Liver (tissue), 9 donors: ENCODE results near the gene VAC14. TPM values are rescaled to one million over a fixed set of nuclear protein-coding genes. Genes with fewer than 3 reads are reported as not detected.
A peak's percentile ranks its signal among the peaks of the same experiment; 100 is the strongest.

ENCODE experiments used
- DNase-seq: peaks from one replicate; pipeline ENCODE4 v3.0.0-alpha.2; 2017; ENCODE audit warnings: low spot score
- H3K27ac ChIP-seq, 2 donors: one replicate each; pipeline ENCODE4 v1.7.0; 2013; ENCODE audit warnings: inconsistent platforms in 2 of 2, low read length in 2 of 2, control low read depth in 1 of 2, low read depth in 1 of 2, mild to moderate bottlenecking in 1 of 2
- H3K27me3 ChIP-seq, 4 donors: one replicate each; pipeline versions ENCODE4 v1.6.1 to v1.7.0; 2013; ENCODE audit warnings: low read length in 3 of 4, inconsistent platforms in 1 of 4, mild to moderate bottlenecking in 1 of 4, moderate library complexity in 1 of 4; ENCODE audit not compliant: control insufficient read depth in 4 of 4, insufficient read depth in 4 of 4
- H3K36me3 ChIP-seq, 4 donors: one replicate each; pipeline versions ENCODE4 v1.6.1 to v1.7.0; 2013; ENCODE audit warnings: low read length in 3 of 4, mild to moderate bottlenecking in 3 of 4, low read depth in 1 of 4, moderate library complexity in 1 of 4; ENCODE audit not compliant: control insufficient read depth in 4 of 4, insufficient read depth in 3 of 4
- H3K4me1 ChIP-seq, 4 donors: one replicate each; pipeline versions ENCODE4 v1.6.1 to v1.7.0; 2013; ENCODE audit warnings: low read length in 3 of 4, mild to moderate bottlenecking in 3 of 4, moderate library complexity in 1 of 4; ENCODE audit not compliant: control insufficient read depth in 4 of 4, insufficient read depth in 4 of 4
- H3K4me3 ChIP-seq, 3 donors: one replicate each; pipeline versions ENCODE4 v1.6.1 to v1.7.0; 2013; ENCODE audit warnings: low read length in 3 of 3, control low read depth in 1 of 3, low read depth in 1 of 3, mild to moderate bottlenecking in 1 of 3
- H3K9ac ChIP-seq, 2 donors: one replicate each; pipeline ENCODE4 v1.7.0; 2013; ENCODE audit warnings: low read length in 2 of 2, mild to moderate bottlenecking in 2 of 2, moderate library complexity in 2 of 2, control low read depth in 1 of 2, low read depth in 1 of 2
- H3K9me3 ChIP-seq, 4 donors: one replicate each; pipeline versions ENCODE4 v1.6.1 to v1.7.0; 2013; ENCODE audit warnings: low read length in 3 of 4; ENCODE audit not compliant: control insufficient read depth in 4 of 4
- ATF3 ChIP-seq: IDR thresholded peaks from 2 replicates; pipeline ENCODE4 v1.6.1; 2016; ENCODE audit warnings: antibody characterized with exemption
- CTCF ChIP-seq: fragments of 150-350 bp; IDR thresholded peaks from 2 replicates; pipeline ENCODE4 v1.5.1; 2017; ENCODE audit warnings: improper control_type of control experiment, low read depth, low read length; ENCODE audit not compliant: missing input control
- EGR1 ChIP-seq, 2 donors: IDR thresholded peaks; 2 replicates each; pipeline ENCODE4 v1.6.1; 2016 to 2018; ENCODE audit warnings: antibody characterized with exemption in 2 of 2, low read depth in 2 of 2
- FOXA1 ChIP-seq: IDR thresholded peaks from 2 replicates; pipeline ENCODE4 v1.6.1; 2016; ENCODE audit warnings: antibody characterized with exemption
- FOXA2 ChIP-seq: IDR thresholded peaks from 2 replicates; pipeline ENCODE4 v1.6.1; 2016; ENCODE audit warnings: antibody characterized with exemption
- GABPA ChIP-seq, 2 donors: IDR thresholded peaks in 1 of 2; conservative IDR thresholded peaks in 1 of 2; 2 replicates each; pipeline ENCODE4 v1.6.1; 2016; ENCODE audit warnings: antibody characterized with exemption in 2 of 2, mild to moderate bottlenecking in 1 of 2, moderate library complexity in 1 of 2
- HNF4A ChIP-seq, 2 donors: conservative IDR thresholded peaks; 2 replicates each; pipeline ENCODE4 v1.6.1; 2016; ENCODE audit warnings: antibody characterized with exemption in 2 of 2, mild to moderate bottlenecking in 2 of 2
- HNF4G ChIP-seq: IDR thresholded peaks from 2 replicates; pipeline ENCODE4 v1.6.1; 2016; ENCODE audit warnings: antibody characterized with exemption
- JUND ChIP-seq, 2 donors: IDR thresholded peaks; 2 replicates each; pipeline ENCODE4 v1.6.1; 2016; ENCODE audit warnings: antibody characterized with exemption in 2 of 2
- MAX ChIP-seq: IDR thresholded peaks from 2 replicates; pipeline ENCODE4 v1.6.1; 2016; ENCODE audit warnings: antibody characterized with exemption
- NR2F2 ChIP-seq: IDR thresholded peaks from 2 replicates; pipeline ENCODE4 v1.6.1; 2016; ENCODE audit warnings: antibody characterized with exemption
- RAD21 ChIP-seq, 2 donors: IDR thresholded peaks; 2 replicates each; pipeline ENCODE4 v1.6.1; 2016; ENCODE audit warnings: antibody characterized with exemption in 2 of 2, mild to moderate bottlenecking in 2 of 2
- REST ChIP-seq: IDR thresholded peaks from 2 replicates; pipeline ENCODE4 v1.6.1; 2016; ENCODE audit warnings: antibody characterized with exemption, mild to moderate bottlenecking
- RXRA ChIP-seq, 2 donors: IDR thresholded peaks; 2 replicates each; pipeline ENCODE4 v1.6.1; 2017 to 2018; ENCODE audit warnings: antibody characterized with exemption in 2 of 2, mild to moderate bottlenecking in 1 of 2
- SP1 ChIP-seq: IDR thresholded peaks from 2 replicates; pipeline ENCODE4 v1.6.1; 2018; ENCODE audit warnings: antibody characterized with exemption, mild to moderate bottlenecking
- TAF1 ChIP-seq: conservative IDR thresholded peaks from 2 replicates; pipeline ENCODE4 v1.6.1; 2016; ENCODE audit warnings: antibody characterized with exemption, mild to moderate bottlenecking
- YY1 ChIP-seq: IDR thresholded peaks from 2 replicates; pipeline ENCODE4 v1.6.1; 2016; ENCODE audit warnings: antibody characterized with exemption, mild to moderate bottlenecking
- ZBTB33 ChIP-seq: IDR thresholded peaks from 2 replicates; pipeline ENCODE4 v1.6.1; 2016; ENCODE audit warnings: antibody characterized with exemption
- WGBS: extraction: QIAGEN DNeasy Blood & Tissue Kit; methylation state at CpG from one replicate; pipeline ENCODE4 v1.1.7; 2013; 5-methylcytosine and 5-hydroxymethylcytosine counted together
- polyA plus RNA-seq, 2 donors: library from polyadenylated mRNA; stranded (reverse) in 1 of 2; unstranded in 1 of 2; fragments of 200-250 nt in 1 of 2; fragments of >200 nt in 1 of 2; fragmentation: Nextera tagmentation in 1 of 2; extraction: Ambion mirVana in 1 of 2; gene quantifications; one replicate each; pipeline versions ENCODE4 v1.2.1 to v1.2.3, GENCODE V29; 2013 to 2015
- total RNA-seq, 2 donors: library from RNA; depleted of rRNA; stranded (reverse); fragments of >200 nt; gene quantifications; one replicate each; pipeline ENCODE4 v1.2.3, GENCODE V29; 2014
- donor health status: healthy.
- donor health status: healthy.
- donor health status: healthy.
- donor health status: healthy.
- donor health status: healthy.

The VAC14 gene
- total and polyA plus RNA-seq, 4 donors: 16.7 to 29.8 (median 20.5) TPM

DNA sequence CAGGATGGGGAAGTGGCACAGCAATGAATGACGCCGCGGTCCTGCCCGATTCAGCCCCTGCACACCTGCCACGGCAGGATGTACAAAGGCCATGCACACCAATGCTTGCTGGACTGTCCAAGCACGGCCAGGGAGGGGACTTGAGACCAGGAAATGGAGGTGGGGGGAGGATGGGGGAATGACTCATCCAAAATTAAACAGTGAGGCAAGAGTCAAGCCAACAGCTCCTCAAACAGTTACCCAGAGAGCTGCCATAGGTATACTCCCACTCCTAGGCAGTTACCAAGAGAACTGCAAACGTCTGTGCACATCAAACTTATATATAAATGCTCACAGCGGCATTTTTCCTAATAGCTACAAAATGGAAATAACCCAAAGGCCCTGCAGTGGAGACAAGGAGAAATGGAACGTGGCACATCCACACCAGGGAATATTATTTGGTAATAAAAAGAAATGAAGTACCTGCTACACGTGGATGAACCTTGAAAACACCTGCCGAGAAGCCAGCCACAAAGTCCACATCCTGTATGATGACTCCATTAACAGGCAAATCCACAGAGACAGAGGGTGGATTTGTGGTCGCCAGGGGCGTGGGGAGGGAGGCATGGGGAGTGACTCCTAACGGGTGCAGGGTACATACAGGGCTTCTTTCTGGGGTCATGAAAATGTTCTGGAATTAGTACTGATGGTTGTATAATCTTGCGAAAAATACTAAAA lies 54.1 kb downstream of the VAC14 start (continued):
- TF ChIP-seq REST: peak; percentile 42
- peak; percentile 83 for TF ChIP-seq MAX
- peak; percentile 95 for TF ChIP-seq SP1
- peak; percentile 82 to 86 for TF ChIP-seq HNF4A (conservative IDR thresholded peaks at IDR 0.05)
- peak; percentile 8 for TF ChIP-seq FOXA2
- TF ChIP-seq FOXA1: no peak
- TF ChIP-seq TAF1: peak; percentile 56
- TF ChIP-seq EGR1 (IDR thresholded peaks at IDR 0.05; ENCODE audit: low read depth in 2 of 2): peak; percentile 60 to 79
- peak; percentile 82 to 87 for TF ChIP-seq RXRA (IDR thresholded peaks at IDR 0.05)
- peak; percentile 100 for TF ChIP-seq JUND (IDR thresholded peaks at IDR 0.05)

GRCh38 chr16:70746040-70746707 lies 54.8 kb downstream of the VAC14 start:
- no peak for DNase-seq
- peak; percentile 88 for TF ChIP-seq ZBTB33
- peak; percentile 79 for TF ChIP-seq FOXA1
- TF ChIP-seq MAX: peak; percentile 89
- TF ChIP-seq HNF4A (conservative IDR thresholded peaks at IDR 0.05): peak; percentile 66 to 84
- TF ChIP-seq JUND (IDR thresholded peaks at IDR 0.05): peak in 1 of 2 donors; percentile 90
- no peak for TF ChIP-seq NR2F2
- TF ChIP-seq CTCF: no peak
- peak; percentile 43 for TF ChIP-seq HNF4G
- TF ChIP-seq TAF1: peak; percentile 5
- TF ChIP-seq SP1: peak; percentile 86
- TF ChIP-seq YY1: peak; percentile 80
- TF ChIP-seq RXRA (IDR thresholded peaks at IDR 0.05): peak; percentile 69 to 92
- TF ChIP-seq EGR1 (IDR thresholded peaks at IDR 0.05; ENCODE audit: low read depth in 2 of 2): peak; percentile 99
- peak; percentile 77 for TF ChIP-seq ATF3
- peak; percentile 62 for TF ChIP-seq REST
- TF ChIP-seq GABPA (IDR thresholded peaks at IDR 0.05 in 1 of 2, conservative IDR thresholded peaks at IDR 0.05 in 1 of 2): peak in 1 of 2 donors; percentile 51
- peak; percentile 80 for TF ChIP-seq FOXA2
- peak; percentile 38 to 58 for TF ChIP-seq RAD21 (IDR thresholded peaks at IDR 0.05)
- H3K9me3 ChIP-seq: no peaks in the 10 kb centered on the region
- peak overlapping the region in 1 of 3 donors; percentile 2 for H3K4me3 ChIP-seq
- H3K36me3 ChIP-seq: peaks cover 0 to 2% (median under 1%) of the 10 kb centered on the region in 4 donors
- H3K27ac ChIP-seq: peak overlapping the region; percentile 96 to 97
- no peaks in the 10 kb centered on the region for H3K27me3 ChIP-seq
- WGBS: 23% methylated on average over 12 of the region's 12 CpGs
- H3K4me1 ChIP-seq: peaks cover 45 to 77% (median 62%) of the 10 kb centered on the region in 4 donors
- peak overlapping the region; percentile 48 to 63 for H3K9ac ChIP-seq
